Neural cell (in vitro differentiated cells): ENCODE results near the gene NRBF2. TPM values are rescaled to one million over a fixed set of nuclear protein-coding genes. Genes with fewer than 3 reads are reported as not detected.
"Not testable (repeated sequence)": the region's sequence is repeated elsewhere in the genome, so short reads cannot be mapped to it uniquely, and the experiment has no call there.

Source experiments
- H2AFZ ChIP-seq: fragments of 200-600, 300-800 bp; sonication (generic), shearing (Covaris generic); 2 replicates; pipeline ENCODE4 v1.6.0; 2014; ENCODE audit warnings: low read depth, mild to moderate bottlenecking, antibody characterized with exemption, low read length, moderate library complexity
- H3F3A ChIP-seq: fragments of 200-600 bp; shearing (Covaris generic); 2 replicates; pipeline ENCODE4 v1.6.1; 2016; ENCODE audit warnings: mild to moderate bottlenecking, moderate library complexity, mixed read lengths, antibody characterized with exemption, low read length; ENCODE audit not compliant: insufficient read depth, poor library complexity, severe bottlenecking
- H3K27ac ChIP-seq: fragments of 200-600, 300-800 bp; sonication (generic), shearing (Covaris generic); 2 replicates; pipeline ENCODE4 v1.5.1; 2014; ENCODE audit warnings: mild to moderate bottlenecking, low read length, moderate library complexity
- H3K27me3 ChIP-seq: fragments of 300-800, 200-600 bp; sonication (generic), shearing (Covaris generic); 2 replicates; pipeline ENCODE4 v1.6.0; 2014; ENCODE audit warnings: mild to moderate bottlenecking, low read depth, low read length, moderate library complexity; ENCODE audit not compliant: insufficient read depth
- H3K36me3 ChIP-seq: fragments of 300-800, 200-600 bp; sonication (generic), shearing (Covaris generic); 2 replicates; pipeline ENCODE4 v1.5.1; 2014; ENCODE audit warnings: mild to moderate bottlenecking, antibody characterized with exemption, low read length, moderate library complexity; ENCODE audit not compliant: insufficient read depth
- H3K4me2 ChIP-seq: fragments of 300-800, 200-600 bp; sonication (generic), shearing (Covaris generic); 2 replicates; pipeline ENCODE4 v1.6.0; 2014; ENCODE audit warnings: mild to moderate bottlenecking, low read length
- H3K4me3 ChIP-seq: fragments of 300-800, 200-600 bp; sonication (generic), shearing (Covaris generic); 2 replicates; pipeline ENCODE4 v1.5.1; 2014; ENCODE audit warnings: mild to moderate bottlenecking, low read length, moderate library complexity
- H3K79me2 ChIP-seq: fragments of 200-600 bp; shearing (Covaris generic); replicated peaks from 2 replicates; pipeline ENCODE4 v1.6.0; 2014; ENCODE audit warnings: mild to moderate bottlenecking, low read length, moderate library complexity; ENCODE audit not compliant: insufficient read depth
- H3K9ac ChIP-seq: fragments of 300-800, 200-600 bp; sonication (generic), shearing (Covaris generic); 2 replicates; pipeline ENCODE4 v1.6.1; 2016; ENCODE audit warnings: mild to moderate bottlenecking, low read length, mixed read lengths
- H3K9me2 ChIP-seq: fragments of 200-600 bp; shearing (Covaris generic); 2 replicates; pipeline ENCODE4 v1.6.1; 2016; ENCODE audit warnings: mild to moderate bottlenecking, low read length, mixed read lengths; ENCODE audit not compliant: insufficient read depth
- H3K9me3 ChIP-seq: fragments of 200-600, 300-800 bp; sonication (generic), shearing (Covaris generic); 2 replicates; pipeline ENCODE4 v1.6.1; 2016; ENCODE audit warnings: mild to moderate bottlenecking, mixed run types, low read length, moderate library complexity, mixed read lengths
- H4K20me1 ChIP-seq: fragments of 200-600 bp; shearing (Covaris generic); 2 replicates; pipeline ENCODE4 v1.6.1; 2016; ENCODE audit warnings: mild to moderate bottlenecking, mixed run types; ENCODE audit not compliant: insufficient read depth
- EP300 ChIP-seq: fragments of 450-650 bp; conservative IDR thresholded peaks from 2 replicates; pipeline ENCODE4 v1.6.1; 2014; ENCODE audit warnings: antibody characterized with exemption, mild to moderate bottlenecking, moderate library complexity; ENCODE audit not compliant: poor library complexity, severe bottlenecking
- EZH2 ChIP-seq: fragments of 200-600, 300-800 bp; shearing (Covaris generic), sonication (generic); IDR thresholded peaks from 2 replicates; pipeline ENCODE4 v1.6.1; 2014; ENCODE audit warnings: antibody characterized with exemption, low read length, borderline replicate concordance, mild to moderate bottlenecking; ENCODE audit not compliant: insufficient read depth, poor library complexity, severe bottlenecking
- MXI1 ChIP-seq: fragments of 450-650 bp; conservative IDR thresholded peaks from 2 replicates; pipeline ENCODE4 v1.6.1; 2014; ENCODE audit warnings: antibody characterized with exemption, mild to moderate bottlenecking; ENCODE audit not compliant: poor library complexity, severe bottlenecking
- POLR2AphosphoS5 ChIP-seq: IDR thresholded peaks from 2 replicates; pipeline ENCODE4 v1.6.1; 2012
- RAD21 ChIP-seq: fragments of 450-650 bp; conservative IDR thresholded peaks from 2 replicates; pipeline ENCODE4 v1.6.1; 2014; ENCODE audit warnings: antibody characterized with exemption, mild to moderate bottlenecking, moderate library complexity
- SMC3 ChIP-seq: fragments of 450-650 bp; conservative IDR thresholded peaks from 2 replicates; pipeline ENCODE4 v1.6.1; 2014; ENCODE audit warnings: antibody characterized with exemption, mild to moderate bottlenecking, moderate library complexity; ENCODE audit not compliant: poor library complexity
- TAF1 ChIP-seq: IDR thresholded peaks from 2 replicates; pipeline ENCODE4 v1.6.1; 2012; ENCODE audit warnings: low read depth
- polyA minus RNA-seq: library from RNA; depleted of rRNA, polyadenylated mRNA; stranded (reverse); fragments of >200 nt; gene quantifications from 2 replicates; pipeline ENCODE4 v1.2.3, GENCODE V29; 2014
- polyA plus RNA-seq: library from polyadenylated mRNA; depleted of rRNA; stranded (reverse); fragments of >200 nt; gene quantifications from 2 replicates; pipeline ENCODE4 v1.2.3, GENCODE V29; 2014
- TF ChIP-seq, protein P1 (sequence below): IDR thresholded peaks from 2 replicates; pipeline ENCODE4 v1.6.1; 2012; ENCODE audit warnings: borderline replicate concordance
- TF ChIP-seq, protein P2 (sequence below): fragments of 450-650 bp; IDR thresholded peaks from 2 replicates; pipeline ENCODE4 v1.5.1; 2014; ENCODE audit warnings: antibody characterized with exemption, mild to moderate bottlenecking, moderate library complexity; ENCODE audit not compliant: poor library complexity, severe bottlenecking

NRBF2 gene
- 29.1 and 32.7 TPM in 2 replicates for polyA plus RNA-seq
- 29.0 and 30.3 TPM in 2 replicates for polyA minus RNA-seq

DNA sequence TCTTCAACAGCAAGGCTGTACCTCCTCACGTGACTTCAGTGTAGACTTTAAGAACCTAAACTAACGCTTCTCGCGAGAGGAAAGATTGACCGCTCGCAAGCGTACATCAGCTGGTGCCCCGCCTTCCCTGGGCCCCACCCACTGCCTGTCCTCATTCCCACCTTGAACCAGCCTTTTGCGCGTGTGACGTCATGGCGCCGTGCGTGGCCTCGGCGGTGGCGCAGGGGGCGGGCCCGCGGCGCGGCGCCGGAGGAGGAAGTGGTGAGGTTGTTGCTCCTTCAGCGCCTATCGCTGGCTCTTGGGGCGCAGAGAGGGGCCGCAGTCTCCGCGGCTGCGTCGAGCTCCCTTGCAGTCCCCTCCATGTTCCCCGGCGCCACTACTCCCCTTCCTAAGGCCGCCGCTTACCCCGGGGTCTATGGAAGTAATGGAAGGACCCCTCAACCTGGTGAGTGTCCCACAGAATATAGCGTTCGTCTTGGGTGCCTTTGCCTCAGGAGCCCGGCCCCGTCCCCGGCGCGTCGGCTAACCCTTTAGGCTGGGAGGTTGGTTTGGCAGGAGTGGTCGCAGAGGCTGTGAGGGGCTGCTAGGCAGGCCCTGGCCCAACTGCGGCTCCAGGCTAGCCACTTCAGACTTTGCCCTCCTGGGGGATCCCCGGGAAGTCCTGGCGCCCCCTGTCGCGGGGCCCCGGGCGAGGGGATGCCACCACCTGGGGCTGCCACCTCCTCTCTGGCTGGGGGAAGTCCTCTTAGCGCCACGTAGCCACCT is at the start of gene NRBF2:
NRBF2 (plus strand) TSS at position 273 of the 765 bp plus-strand sequence; CDS start at position 416, 143 bp downstream.
- TF ChIP-seq RAD21 (no peak), POLR2AphosphoS5 (peak; percentile 91), EZH2 (no peak), SMC3 (peak; percentile 43), EP300 (peak; percentile 56), TAF1 (peak; percentile 71), MXI1 (peak; percentile 65)
- TF ChIP-seq, protein P1, sequence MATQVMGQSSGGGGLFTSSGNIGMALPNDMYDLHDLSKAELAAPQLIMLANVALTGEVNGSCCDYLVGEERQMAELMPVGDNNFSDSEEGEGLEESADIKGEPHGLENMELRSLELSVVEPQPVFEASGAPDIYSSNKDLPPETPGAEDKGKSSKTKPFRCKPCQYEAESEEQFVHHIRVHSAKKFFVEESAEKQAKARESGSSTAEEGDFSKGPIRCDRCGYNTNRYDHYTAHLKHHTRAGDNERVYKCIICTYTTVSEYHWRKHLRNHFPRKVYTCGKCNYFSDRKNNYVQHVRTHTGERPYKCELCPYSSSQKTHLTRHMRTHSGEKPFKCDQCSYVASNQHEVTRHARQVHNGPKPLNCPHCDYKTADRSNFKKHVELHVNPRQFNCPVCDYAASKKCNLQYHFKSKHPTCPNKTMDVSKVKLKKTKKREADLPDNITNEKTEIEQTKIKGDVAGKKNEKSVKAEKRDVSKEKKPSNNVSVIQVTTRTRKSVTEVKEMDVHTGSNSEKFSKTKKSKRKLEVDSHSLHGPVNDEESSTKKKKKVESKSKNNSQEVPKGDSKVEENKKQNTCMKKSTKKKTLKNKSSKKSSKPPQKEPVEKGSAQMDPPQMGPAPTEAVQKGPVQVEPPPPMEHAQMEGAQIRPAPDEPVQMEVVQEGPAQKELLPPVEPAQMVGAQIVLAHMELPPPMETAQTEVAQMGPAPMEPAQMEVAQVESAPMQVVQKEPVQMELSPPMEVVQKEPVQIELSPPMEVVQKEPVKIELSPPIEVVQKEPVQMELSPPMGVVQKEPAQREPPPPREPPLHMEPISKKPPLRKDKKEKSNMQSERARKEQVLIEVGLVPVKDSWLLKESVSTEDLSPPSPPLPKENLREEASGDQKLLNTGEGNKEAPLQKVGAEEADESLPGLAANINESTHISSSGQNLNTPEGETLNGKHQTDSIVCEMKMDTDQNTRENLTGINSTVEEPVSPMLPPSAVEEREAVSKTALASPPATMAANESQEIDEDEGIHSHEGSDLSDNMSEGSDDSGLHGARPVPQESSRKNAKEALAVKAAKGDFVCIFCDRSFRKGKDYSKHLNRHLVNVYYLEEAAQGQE: peak; percentile 73
- TF ChIP-seq, protein P2, sequence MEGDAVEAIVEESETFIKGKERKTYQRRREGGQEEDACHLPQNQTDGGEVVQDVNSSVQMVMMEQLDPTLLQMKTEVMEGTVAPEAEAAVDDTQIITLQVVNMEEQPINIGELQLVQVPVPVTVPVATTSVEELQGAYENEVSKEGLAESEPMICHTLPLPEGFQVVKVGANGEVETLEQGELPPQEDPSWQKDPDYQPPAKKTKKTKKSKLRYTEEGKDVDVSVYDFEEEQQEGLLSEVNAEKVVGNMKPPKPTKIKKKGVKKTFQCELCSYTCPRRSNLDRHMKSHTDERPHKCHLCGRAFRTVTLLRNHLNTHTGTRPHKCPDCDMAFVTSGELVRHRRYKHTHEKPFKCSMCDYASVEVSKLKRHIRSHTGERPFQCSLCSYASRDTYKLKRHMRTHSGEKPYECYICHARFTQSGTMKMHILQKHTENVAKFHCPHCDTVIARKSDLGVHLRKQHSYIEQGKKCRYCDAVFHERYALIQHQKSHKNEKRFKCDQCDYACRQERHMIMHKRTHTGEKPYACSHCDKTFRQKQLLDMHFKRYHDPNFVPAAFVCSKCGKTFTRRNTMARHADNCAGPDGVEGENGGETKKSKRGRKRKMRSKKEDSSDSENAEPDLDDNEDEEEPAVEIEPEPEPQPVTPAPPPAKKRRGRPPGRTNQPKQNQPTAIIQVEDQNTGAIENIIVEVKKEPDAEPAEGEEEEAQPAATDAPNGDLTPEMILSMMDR: peak; percentile 58
- Histone ChIP-seq H3K36me3 (no peaks in the 10 kb centered on the region), H2AFZ (peak within 1 kb of the TSS; percentile 96), H3K27ac (peak within 1 kb of the TSS; percentile 89), H4K20me1 (no peaks in the 10 kb centered on the region), H3F3A (no peaks in the 10 kb centered on the region), H3K9me3 (no peaks in the 10 kb centered on the region), H3K9ac (peak within 1 kb of the TSS; percentile 89), H3K4me3 (peak within 1 kb of the TSS; percentile 79), H3K79me2 (peaks cover 35% of the 10 kb centered on the region), H3K9me2 (no peaks in the 10 kb centered on the region), H3K27me3 (no peaks in the 10 kb centered on the region), H3K4me2 (peak within 1 kb of the TSS; percentile 89)

DNA sequence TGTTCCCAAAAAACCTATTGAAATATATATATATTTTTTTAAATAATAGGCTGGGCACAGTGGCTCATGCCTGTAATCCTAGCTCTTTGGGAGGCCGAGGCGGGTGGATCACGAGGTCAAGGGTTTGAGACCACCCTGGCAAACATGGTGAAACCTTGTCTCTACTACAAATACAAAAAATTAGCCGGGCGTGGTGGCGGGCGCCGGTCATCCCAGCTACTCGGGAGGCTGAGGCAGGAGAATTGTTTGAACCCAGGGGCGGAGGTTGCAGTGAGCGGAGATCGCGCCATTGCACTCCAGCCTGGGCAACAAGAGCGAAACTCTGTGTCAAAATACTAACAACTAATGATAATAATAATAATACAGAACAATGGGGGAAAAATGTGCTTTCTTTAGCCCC is 49.7 kb upstream of the NRBF2 start:
- H3K9me2 ChIP-seq, H3F3A ChIP-seq, H3K27me3 ChIP-seq, H3K79me2 ChIP-seq, H3K4me2 ChIP-seq, H3K4me3 ChIP-seq, H2AFZ ChIP-seq, H3K27ac ChIP-seq, H3K36me3 ChIP-seq, H3K9ac ChIP-seq, H4K20me1 ChIP-seq, H3K9me3 ChIP-seq: not testable (repeated sequence)
